Measurements from ENCODE around the gene COX6B1.
A peak's percentile ranks its signal among the peaks of the same experiment; 100 is the strongest.

Gene COX6B1

GRCh38 chr19:35612559-35613321 is 35.4 kb upstream of the COX6B1 start, which contains the start of gene HAUS5 (continued):
- TF ChIP-seq PRDM4 (tag by site-specific recombination; IDR thresholded peaks at IDR 0.05), result peak; percentile 70
- no peak for TF ChIP-seq ZNF777 (tag by site-specific recombination; IDR thresholded peaks at IDR 0.05; ENCODE audit: borderline replicate concordance)
- TF ChIP-seq ZNF366 (tag by site-specific recombination; conservative IDR thresholded peaks at IDR 0.05), result no peak; the same call in 1 of the 2 replicates
- TF ChIP-seq ZNF837 (tag by site-specific recombination; IDR thresholded peaks at IDR 0.05), result no peak
- no peak for TF ChIP-seq ZNF530 (tag by site-specific recombination; IDR thresholded peaks at IDR 0.05; ENCODE audit: low read depth)
- peak; percentile 68; the same call in 1 of the 2 replicates for TF ChIP-seq ZNF843 (tag by site-specific recombination; IDR thresholded peaks at IDR 0.05)
- peak; percentile 62; the same call in 1 of the 2 replicates for TF ChIP-seq WT1 (tag by site-specific recombination; IDR thresholded peaks at IDR 0.05)
- no peak for TF ChIP-seq ZNF211 (tag by site-specific recombination; IDR thresholded peaks at IDR 0.05; ENCODE audit: low read depth)
- peak; percentile 63 for TF ChIP-seq REST (tag by site-specific recombination; IDR thresholded peaks at IDR 0.05)
- TF ChIP-seq ZNF221 (tag by site-specific recombination; IDR thresholded peaks at IDR 0.05; ENCODE audit: borderline replicate concordance), result no peak
- no peak for TF ChIP-seq ZNF513 (tag by site-specific recombination; IDR thresholded peaks at IDR 0.05)
- peak; percentile 96 for TF ChIP-seq ZEB2 (tag by site-specific recombination; IDR thresholded peaks at IDR 0.05)
- no peak for TF ChIP-seq ZNF664 (tag by site-specific recombination; IDR thresholded peaks at IDR 0.05)
- peak; percentile 81; the same call in 1 of the 2 replicates for TF ChIP-seq ZNF169 (tag by site-specific recombination; IDR thresholded peaks at IDR 0.05)
- peak; percentile 95 for TF ChIP-seq PRDM10 (tag by site-specific recombination; IDR thresholded peaks at IDR 0.05)
- peak; percentile 97 for TF ChIP-seq ZNF324 (tag by site-specific recombination; IDR thresholded peaks at IDR 0.05)
- TF ChIP-seq ZNF654 (tag by site-specific recombination; IDR thresholded peaks at IDR 0.05; ENCODE audit: low read depth), result no peak
- TF ChIP-seq ZNF10 (tag by site-specific recombination; IDR thresholded peaks at IDR 0.05), result 0 out of 2 replicates have a peak, but pooled peaks have one; percentile 45
- TF ChIP-seq CTCF (tag by site-specific recombination; IDR thresholded peaks at IDR 0.05), result peak; percentile 88
- TF ChIP-seq ZNF302 (tag by site-specific recombination; IDR thresholded peaks at IDR 0.05; ENCODE audit: low read depth), result no peak
- no peak; the same call in 1 of the 2 replicates for TF ChIP-seq GFI1B (tag by site-specific recombination; IDR thresholded peaks at IDR 0.05)
- TF ChIP-seq ZNF274 (IDR thresholded peaks at IDR 0.05; ENCODE audit: low read length), result no peak
- TF ChIP-seq ZNF274 (tag by site-specific recombination; IDR thresholded peaks at IDR 0.05; ENCODE audit: borderline replicate concordance), result no peak
- TF ChIP-seq ZBTB49 (tag by site-specific recombination; IDR thresholded peaks at IDR 0.05; ENCODE audit: low read depth), result no peak

Data from HEK293 (cell line).